DOHH2 (cell line): ENCODE results near the gene CHD5.

ENCODE experiments used
- CTCF ChIP-seq: fragments of 200-600 bp; sonication (generic); IDR thresholded peaks from one replicate; pipeline ENCODE4 v1.5.1; 2014; ENCODE audit warnings: antibody characterized with exemption, mild to moderate bottlenecking, low read depth, low read length; ENCODE audit not compliant: poor library complexity, severe bottlenecking
- EZH2phosphoT487 ChIP-seq: fragments of 200-600 bp; sonication (generic); IDR thresholded peaks from 2 replicates; pipeline ENCODE4 v1.6.1; 2017; ENCODE audit warnings: borderline replicate concordance, mild to moderate bottlenecking, antibody characterized with exemption, low read length, moderate library complexity, mixed read lengths

DNA sequence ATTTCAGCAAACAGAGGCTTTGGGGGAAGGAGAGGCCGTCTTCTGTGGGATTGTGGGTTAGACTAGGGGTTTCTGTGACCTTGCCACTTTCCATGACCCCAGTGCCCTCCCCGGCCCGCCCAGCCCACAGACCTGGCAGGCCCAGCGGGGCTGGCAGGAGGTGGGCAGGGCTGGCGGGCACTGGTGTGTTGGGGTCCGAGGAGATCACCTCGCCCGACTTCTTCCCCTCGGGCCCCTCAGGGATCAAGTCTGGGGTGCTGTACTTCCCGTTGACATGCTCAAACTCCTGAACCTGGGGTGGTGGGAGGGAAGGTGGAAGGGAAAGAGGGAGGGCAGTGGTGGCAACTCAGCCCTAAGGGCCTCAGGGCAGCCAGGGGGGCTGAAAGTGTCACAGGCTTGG lies 56.3 kb downstream of the CHD5 start:
- TF ChIP-seq CTCF (no peak), EZH2phosphoT487 (no peak)
